Stimulated activated CD8-positive, alpha-beta memory T cell treated with anti-CD3 and anti-CD28 coated beads, Interleukin-7, amount 100 ng/mL, for 24 hours (primary cell): ENCODE measurements around the gene OAT.

Experiments used
- DNase-seq: peaks from one replicate; pipeline ENCODE4 v3.0.0-alpha.2; 2020; ENCODE audit warnings: low read depth

Gene OAT

DNA sequence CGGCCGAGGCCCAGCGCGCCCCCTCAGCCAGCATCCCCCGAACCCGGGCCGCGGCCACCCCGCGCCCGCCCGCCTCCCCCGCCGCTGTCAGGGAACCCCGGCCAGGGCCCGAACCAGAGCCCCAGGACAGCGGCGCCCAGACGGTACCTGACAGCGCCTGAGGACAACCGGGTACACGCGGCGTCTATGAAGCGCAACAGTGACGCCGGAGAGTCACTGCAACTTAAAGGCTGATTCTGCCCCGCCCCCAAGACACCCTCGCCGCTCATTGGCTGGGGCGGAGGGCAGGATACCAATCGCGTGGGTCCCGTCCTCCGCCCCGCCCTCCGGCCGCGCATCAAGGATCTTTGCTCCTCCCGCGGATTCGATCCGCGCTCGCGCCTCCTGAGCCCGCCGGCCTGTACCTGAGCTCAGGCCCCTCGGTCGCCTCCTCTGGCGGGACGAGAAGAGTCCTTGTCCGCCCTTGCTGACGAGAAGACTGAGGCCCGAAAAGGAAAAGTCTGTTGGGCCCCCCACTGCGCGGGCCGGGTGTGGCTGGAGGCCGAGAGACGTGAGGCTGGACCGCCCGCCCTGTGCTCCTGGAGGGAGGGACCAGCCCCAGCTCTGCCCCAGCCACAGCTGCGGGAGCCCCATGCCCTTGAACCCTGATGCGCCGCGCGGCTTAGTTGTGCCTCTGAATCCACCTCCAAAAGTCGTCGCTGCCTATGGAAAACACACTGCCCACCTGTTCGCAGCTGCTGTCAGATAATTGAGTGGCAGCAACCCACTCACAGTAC lies at the start of gene OAT:
Gene OAT, minus strand, starts transcription at position 198 of the 776 bp plus-strand sequence. CDS start 6,752 bp downstream, outside the sequence.
- DNase-seq: peak; percentile 93

DNA sequence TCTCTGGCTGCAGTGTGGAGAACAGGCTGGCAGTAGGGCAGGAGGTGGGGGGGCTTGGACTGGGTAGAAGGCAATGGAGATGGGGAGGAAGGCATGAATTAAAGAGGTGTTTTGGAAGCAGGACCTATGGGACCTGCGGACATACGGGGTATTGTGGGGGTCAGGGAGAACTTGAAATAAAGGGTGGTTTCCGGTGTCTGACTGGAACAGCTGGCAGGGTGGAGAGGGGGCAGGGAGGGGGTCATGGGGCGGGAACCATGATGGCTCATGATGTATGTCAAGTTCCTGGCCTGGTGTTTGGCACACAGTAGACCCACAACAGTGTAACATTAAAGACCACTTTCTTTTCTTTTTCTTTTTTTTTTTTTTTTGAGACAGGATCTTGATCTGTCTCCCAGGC lies 48.4 kb upstream of the OAT start:
- no peak for DNase-seq

DNA sequence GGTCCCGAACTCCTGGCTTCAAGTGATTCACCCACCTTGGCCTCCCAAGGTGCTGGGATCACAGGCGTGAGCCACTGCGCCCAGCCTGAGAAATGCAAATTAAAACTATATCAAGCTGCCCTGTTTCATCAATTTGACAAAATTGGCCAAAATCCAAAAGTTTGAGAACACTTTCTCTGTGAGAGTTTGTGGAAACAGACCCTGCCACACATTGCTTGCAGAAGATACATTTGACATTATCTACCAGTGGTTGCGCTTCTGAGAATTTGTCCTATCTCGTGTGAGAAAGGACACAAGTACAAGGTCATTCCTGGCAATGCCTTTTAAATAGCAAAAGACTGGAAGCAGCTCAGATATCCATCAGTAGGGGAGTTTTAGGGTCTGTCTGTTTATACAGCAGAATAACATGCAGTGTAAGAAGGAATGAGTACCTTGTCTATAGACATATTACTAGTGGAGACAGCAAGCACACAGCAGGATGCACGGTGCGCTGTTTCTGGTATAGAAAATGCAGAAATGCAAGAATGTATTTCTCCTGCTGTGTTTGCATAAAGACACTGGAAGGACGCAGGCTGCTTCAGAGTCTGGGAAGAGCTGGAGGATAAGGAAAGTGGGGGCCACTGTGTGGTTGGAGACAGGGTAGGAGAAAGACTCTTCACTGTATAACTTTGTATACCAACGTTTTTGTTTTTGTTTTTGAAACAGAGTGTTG lies 47.2 kb upstream of the OAT start:
- DNase-seq: no peak

DNA sequence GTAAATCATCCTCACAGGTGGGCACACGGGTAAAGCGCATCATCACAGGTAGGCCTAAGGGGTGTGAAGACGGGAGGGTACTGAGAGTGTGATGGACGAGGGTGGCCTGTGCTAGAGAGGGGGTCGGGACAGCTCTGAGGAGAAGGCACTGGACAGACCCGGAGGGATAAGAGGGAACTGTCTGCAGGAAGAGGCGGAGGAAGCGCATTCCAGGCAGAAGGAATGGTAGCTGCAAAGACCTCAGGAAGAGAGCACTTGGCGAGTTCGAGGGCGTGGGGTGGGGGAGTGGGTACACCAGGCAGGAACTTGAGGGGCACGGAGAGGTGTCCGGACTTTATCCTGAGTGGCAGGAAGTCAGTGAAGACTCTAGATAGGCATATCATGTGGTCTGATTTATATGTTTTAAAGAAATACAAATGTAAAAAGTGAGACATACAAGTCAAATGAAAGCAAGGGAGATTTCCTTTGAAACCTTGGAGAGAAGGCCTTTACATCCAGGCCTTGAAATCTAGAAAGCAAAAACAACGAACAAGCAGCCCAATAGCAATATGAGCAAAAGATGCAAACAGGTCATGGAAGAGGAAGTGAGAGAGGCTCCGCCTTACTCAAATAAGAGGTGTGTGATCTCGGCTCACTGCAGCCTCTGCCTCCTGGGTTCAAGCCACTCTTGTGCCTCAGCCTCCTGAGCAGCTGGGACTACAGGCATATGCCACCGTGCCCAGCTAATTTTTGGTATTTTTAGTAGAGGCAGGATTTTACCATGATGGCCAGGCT lies 46.5 kb upstream of the OAT start:
- no peak for DNase-seq

DNA sequence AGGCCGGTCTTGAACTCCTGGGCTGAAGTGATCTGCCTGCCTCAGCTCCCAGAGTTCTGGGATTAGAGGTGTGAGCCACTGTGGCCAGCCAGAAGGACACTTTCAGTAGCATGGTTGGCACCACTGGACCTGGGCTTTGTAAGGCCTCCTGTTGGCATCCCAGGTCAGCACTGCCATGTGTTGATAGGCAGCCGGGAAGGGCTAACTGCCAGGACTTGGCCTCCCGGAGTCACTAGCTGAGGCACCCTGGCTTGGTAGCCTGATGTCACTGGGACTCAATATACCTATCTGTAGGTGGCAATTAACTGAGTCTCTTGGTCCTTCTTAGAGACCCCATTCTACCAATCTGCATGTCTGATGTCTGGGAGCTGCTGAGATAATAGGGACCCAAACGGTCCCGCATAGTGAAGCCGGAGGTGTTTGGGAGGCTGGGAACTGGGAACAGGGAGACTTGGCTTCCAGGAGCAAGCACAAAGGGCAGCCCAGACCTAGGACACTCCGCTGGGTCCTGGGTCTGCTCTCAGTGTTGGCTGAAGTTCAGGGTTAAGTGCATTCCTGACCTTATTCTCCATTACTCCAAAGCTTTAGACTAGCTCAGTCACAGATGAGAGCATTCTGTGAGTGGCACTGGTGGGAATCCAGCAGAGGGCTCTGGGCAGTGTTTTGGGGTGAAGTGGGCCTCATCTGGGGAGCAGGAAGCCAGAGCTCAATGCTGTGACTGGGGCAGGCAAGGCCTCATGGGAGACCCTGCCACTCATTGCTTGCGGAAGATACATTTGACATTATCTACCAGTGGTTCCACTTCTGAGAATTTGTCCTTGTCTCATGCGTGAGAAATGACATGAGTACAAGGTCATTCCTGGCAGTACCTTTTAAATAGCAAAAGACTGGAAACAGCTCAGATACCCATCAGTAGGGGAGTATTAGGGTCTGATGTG lies 45.6 kb upstream of the OAT start:
- DNase-seq: no peak

DNA sequence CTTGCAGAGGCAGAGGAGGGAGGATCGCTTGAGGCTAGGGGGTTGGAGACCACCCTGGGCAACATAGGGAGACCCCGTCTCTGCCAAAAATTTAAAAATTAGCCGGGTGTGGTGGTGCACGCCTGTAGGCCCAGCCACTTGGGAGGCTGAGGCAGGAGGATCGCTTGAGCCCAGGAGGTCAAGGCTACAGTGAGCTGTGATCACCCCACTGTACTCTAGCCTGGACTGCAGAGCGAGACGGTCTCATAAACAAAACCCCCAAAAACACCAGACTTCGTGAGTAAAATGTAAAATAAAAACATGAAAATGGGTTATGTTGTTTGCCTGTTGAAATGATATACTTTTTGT lies 43.6 kb upstream of the OAT start:
- DNase-seq: no peak

DNA sequence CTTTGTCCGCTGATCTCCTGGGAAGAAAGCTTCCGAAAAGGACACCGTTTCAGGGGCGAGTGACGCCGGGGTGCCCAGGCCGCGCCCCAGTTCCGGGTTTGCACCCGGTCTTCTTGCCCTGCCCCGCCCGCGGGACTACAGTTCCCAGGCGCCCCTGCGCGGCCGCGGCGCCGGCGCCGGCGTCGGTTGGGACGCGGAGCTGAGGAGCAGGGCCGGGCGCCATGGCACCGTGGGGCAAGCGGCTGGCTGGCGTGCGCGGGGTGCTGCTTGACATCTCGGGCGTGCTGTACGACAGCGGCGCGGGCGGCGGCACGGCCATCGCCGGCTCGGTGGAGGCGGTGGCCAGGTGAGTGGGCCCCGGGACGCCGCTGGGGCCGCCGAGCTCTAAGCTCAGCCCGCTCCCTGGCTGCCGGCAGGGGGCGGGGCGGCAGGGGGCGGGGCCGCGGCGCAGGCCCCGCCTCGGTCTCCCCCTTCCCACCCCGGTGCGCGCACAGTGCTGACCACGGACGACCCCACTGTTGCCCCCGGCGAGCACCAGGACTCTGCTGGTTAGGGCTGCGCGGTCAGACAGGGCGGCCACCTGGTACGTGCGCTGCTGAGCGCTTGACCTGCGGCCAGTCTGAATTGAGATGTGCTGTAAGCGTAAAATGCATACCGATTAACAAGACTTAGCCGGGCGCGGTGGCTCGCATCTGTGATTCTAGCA lies 43.1 kb upstream of the OAT start, which contains the start of gene LHPP:
Gene LHPP, plus strand, starts transcription at position 182 of the 706 bp plus-strand sequence. Its CDS starts 40 bp downstream, at position 222.
- DNase-seq: peak; percentile 68

DNA sequence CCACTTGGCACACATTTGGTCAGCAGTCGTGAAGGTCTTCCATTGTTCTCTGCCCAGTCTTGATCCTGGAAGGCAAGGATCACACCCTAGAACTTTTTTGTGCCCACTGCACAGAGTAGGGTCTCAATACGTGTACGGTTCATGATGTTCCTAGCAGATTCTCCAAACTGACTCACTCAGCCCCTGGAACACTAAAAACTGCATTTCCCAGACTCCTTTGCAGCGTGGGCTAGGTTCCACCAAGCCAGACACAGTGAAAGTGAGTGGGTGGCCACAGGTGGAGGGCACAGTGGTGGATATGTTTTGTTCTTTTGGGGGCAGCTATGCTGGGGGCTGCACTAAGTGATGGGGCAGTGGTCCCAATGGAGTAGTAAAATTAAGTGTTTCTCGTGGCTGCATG lies 41.4 kb upstream of the OAT start:
- no peak for DNase-seq

DNA sequence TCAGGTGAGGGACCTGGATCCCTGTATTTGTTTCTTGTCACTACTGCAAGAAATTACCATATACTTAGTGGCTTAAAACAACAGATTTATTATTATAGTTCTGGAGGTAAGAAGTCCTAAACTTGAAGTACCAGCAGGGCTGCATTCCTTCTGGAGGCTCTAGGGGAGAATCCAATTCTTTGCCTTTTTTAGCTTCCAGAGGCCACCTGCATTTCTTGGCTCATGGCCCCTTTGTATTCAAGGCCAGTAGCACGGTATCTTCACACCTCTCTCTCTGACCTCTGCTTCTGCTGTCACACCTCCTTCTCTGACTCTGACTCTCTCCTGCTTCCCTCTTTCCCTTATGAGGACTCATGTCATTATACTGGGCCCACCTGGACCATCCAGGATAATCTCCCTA lies 40.7 kb upstream of the OAT start:
- no peak for DNase-seq

DNA sequence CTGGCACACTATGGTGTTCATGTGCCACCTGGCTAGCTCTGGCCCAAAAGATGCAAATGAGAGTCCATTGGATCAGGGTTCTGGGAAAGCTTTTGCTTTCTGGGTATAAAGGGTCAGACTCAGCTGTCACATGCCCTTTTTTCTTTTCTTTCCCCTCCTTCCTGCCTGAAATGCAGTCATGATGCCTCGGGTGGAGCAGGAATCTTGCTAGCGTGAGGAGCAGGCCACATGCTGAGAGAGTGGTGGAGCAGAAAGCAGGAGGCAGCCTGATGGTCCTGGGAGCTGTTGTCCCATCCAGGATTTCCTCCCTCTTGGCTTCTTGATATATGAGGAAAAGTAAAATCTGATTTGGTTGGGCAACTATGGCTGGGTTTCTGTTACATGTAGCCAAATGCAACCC lies 40.2 kb upstream of the OAT start:
- no peak for DNase-seq

DNA sequence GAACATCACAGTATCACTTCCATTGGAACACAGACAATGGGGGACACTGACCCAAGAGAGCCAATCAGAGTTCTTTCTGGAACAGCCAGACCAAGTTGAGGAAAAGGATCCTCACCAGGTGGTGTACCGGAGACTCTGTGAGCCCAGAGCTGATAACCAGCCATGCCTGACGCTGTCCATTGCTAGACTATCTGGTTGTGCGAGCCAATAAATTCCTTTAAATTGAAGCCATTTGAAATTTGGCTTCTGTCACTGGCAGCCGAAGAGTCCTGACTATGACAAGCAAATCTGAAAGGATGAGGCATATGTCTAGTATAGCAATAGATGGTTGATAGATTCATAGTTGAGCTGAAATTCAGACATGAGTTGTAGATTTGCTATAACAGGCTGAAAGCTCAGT lies 39.8 kb upstream of the OAT start:
- DNase-seq: no peak

DNA sequence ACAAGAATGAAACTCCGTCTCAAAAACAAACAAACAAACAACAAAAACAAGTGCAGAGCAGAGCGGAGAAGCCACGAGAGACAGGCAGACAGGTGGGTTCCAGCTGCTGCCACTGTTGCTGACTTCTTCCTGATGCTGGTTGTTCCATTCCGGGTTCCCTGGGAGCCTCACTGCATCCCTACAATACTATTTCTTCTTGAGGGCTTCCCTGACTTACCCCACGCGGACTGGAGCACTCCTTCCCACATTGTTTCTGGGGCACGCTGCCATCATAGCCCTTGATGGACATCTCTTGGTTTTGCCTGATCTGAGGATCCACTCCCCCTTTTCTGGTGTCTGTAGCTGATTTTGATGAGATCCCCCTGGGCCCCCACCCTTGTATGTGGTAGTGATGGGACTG lies 36.7 kb upstream of the OAT start:
- no peak for DNase-seq

DNA sequence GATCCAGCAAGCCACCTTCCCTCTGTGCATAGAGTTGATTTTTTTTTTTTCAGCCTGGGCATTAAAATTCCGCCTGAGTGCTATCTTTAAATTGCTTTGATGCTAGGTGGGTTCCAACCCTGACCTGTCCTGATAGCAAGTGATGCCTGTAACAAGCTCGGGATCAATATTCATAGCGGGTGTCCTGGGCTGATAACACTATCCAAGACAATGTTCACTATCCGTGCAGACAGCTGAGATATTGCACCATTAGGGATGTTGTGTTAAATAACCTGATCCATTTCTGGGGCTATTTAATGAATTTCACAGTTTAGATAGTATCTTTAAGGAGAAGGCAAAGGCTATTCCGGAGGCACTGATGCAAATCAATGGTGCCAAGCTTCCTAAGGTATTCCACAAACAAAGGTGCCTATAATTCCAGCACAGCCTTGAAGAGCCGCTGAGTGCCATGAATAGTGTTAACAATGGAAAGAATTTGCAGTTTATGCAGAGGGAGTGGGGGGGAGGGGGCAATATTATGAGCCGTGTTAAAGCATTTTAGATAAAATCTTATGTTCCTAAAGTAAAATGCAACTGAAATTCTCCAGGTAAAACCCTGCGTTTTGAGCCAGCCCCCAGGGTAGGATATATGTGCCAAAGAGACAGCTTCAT lies 35.4 kb upstream of the OAT start:
- DNase-seq: no peak

DNA sequence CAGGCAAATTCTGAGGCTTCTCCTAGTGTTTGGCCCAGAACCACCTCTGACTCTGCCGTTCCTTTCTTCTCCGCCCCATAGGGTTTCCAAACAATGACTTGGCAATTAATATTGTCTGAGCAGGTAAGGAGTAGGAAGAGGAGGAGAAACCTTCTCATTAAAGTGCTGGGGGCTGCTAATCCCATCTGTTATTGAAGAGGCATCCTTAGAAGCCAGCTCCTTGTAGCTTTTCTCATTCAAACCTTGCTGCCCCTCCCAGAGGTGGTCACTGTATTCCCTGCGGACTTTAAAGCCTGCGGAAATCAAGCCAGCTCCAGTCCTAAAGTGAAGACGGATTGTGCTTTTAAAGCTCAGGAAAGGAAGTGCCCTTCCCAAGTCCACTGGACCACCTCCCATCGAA lies 32.6 kb upstream of the OAT start:
- no peak for DNase-seq

DNA sequence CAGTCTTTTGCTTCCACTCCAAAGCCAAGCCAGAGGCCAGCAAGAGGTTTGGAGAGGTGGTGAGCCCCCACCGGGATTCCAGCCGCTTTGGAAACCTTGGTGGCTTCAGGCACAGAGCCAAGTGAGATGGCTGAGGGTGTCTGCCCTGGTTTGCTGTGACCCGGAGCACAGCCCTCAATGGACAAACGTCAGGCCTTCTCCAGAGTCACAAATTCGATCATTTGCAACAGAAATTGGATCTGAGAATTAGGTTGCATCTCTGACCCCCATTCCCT lies 32.0 kb upstream of the OAT start:
- DNase-seq: no peak

DNA sequence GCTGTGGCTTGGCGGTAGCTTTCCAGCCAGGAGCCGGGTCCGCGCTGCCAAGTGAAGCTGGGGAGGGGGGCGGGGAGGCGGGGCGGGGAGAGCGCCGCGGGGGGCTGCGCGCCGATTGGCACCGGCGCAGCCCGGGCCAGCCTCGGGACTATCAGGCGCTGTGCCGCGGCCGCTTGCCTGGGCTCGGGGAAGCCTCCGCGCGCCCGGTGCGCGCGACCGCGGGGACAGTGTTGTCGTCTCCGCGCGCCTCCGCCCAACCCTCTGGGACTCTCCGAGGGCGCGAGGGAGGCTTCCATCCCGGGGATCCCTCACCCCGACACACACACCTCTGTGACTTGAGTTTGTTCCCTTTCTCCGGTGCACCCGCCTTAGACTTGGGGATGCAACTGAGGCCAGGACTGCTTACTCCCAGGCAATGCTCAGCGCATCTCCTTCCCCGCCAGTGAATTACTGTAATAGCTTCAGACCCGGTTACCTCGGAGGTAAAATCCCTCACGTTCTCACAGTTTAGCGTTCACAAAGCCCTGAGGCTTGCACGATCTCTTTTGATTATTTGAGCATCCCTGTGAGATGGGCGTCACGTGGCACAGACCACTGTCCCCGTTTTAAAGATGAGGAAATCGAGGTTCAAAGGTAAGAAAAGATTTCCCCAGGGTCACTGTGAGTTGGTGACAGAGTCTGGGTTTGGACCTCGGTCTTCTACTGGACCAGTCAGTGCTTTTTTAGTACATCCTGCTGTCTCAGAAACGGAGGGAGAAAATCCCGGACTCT lies 31.5 kb upstream of the OAT start, which contains the start of gene NKX1-2:
Gene NKX1-2, minus strand, starts transcription at position 24 of the 771 bp plus-strand sequence. CDS start 92 bp downstream, outside the sequence.
- DNase-seq: no peak

DNA sequence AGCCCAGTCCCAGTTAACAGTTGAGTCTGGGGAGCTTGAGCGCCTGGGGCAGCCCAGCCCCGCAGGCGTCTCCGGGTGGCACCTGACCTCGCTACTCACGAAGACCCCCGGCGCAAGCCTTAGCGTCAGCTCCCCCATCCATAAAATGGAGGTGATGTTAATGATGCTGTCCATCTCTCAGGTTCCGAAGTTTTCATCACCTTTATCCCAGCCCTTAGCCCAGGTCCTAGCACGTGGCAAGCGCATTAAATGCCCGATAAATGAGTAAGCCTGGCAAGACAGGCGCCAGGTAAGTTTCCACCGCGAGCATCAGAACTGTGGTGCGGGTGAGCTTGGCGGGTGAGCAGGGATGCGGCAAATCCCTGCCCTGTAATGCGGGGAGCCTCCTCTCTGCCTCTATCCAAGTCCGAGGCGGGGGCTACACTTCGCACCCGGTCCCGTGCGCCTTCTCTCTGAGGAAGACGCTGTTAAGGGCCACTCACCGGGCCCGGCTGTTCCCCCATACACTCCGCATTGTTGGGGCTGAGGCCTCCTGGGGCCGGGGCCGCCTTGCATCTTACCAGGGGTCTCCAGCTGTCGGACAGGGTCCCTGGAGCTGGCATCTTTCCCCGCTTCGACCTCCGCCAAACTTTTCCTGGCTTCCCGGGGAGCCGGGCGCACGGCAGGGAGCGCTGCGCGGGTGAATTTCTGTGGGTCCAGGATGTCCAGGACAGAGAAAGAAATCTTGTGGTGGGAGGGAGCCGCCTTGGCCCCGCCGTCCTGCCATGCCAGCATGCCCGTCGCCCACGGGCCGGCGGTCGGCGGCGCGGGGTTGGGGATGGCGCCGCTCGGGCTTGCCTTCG lies 30.7 kb upstream of the OAT start:
- no peak for DNase-seq

DNA sequence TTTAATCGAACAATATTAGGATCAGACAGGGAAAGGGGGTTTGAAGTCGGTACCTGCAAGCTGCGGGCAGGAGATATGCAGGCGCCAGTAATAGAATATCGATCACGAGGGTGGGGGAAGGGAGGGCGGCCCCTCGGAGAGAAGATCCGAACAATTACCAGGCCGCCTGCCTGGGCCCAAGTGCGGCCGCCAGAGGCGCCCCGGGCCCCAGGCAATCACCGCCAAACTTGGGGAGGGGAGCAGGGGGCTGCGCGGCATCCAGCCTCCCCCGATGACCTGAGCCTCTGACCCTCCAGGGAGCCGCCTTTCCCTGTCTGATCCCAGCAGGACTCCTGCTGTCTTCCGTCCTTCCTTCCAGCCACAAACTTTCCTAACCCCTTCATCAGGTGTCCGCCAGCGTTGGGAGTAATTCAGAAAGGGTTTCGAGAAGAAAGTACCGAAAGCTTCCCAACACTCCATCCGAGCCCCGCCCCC lies 30.0 kb upstream of the OAT start:
- no peak for DNase-seq
